Measurements from ENCODE around the gene MTMR2. TPM values are rescaled to one million over a fixed set of nuclear protein-coding genes. Genes with fewer than 3 reads are reported as not detected.

The MTMR2 gene
- total RNA-seq, 8 experiments from 2014 or later: 20.1 to 47.8 (median 38.3) TPM

- ATAC-seq (replicated peaks in 6 of 8): peak in 3 of 8 experiments; percentile 24 to 56 (median 41)
- H3K4me1 ChIP-seq (replicated peaks in 1 of 2): no peaks in the 10 kb centered on the region
- no peak overlapping the region for H3K27ac ChIP-seq
- in situ Hi-C loops (cut with MboI; ENCODE audit: low pct_unique_long_range_greater_than_20kb in 2 of 9, low sequenced_read_pairs in 9 of 9, unreplicated experiment in 9 of 9): no loop called here
- 0 to 100% (median 50%) methylated on average over 1 of the region's 1 CpG; no CpG with 5 or more reads in 2 of the 10 experiments for WGBS, 10 experiments
- H3K4me3 ChIP-seq: no peak overlapping the region
These were observed 9.9 kb downstream of the MTMR2 start for GRCh38 chr11:95913830-95914615.

GRCh38 chr11:95912902-95913560 is 10.9 kb downstream of the MTMR2 start:
- ATAC-seq (replicated peaks in 6 of 8): no peak
- 53 to 100% (median 94%) methylated on average over 1 to 4 of the region's 4 CpGs for WGBS, 10 experiments
- in situ Hi-C loops (cut with MboI; ENCODE audit: low pct_unique_long_range_greater_than_20kb in 2 of 9, low sequenced_read_pairs in 9 of 9, unreplicated experiment in 9 of 9): no loop called here
- Histone ChIP-seq H3K27ac (no peak overlapping the region), H3K4me3 (no peak overlapping the region), H3K4me1 (replicated peaks in 1 of 2) (no peaks in the 10 kb centered on the region)

- no peak for ATAC-seq (replicated peaks in 6 of 8)
- Histone ChIP-seq H3K4me1 (replicated peaks in 1 of 2) (no peaks in the 10 kb centered on the region), H3K27ac (no peak overlapping the region), H3K4me3 (no peak overlapping the region)
- WGBS, 10 experiments: 52 to 100% (median 93%) methylated on average over 1 to 3 of the region's 3 CpGs; no CpG with 5 or more reads in 1 of the 10 experiments
- in situ Hi-C loops (cut with MboI; ENCODE audit: low pct_unique_long_range_greater_than_20kb in 2 of 9, low sequenced_read_pairs in 9 of 9, unreplicated experiment in 9 of 9): no loop called here
These were observed 12.5 kb downstream of the MTMR2 start for GRCh38 chr11:95911369-95911759.

- in situ Hi-C loops (cut with MboI; ENCODE audit: low pct_unique_long_range_greater_than_20kb in 2 of 9, low sequenced_read_pairs in 9 of 9, unreplicated experiment in 9 of 9): no loop called here
- no peak for ATAC-seq (replicated peaks in 6 of 8)
- Histone ChIP-seq H3K27ac (no peak overlapping the region), H3K4me3 (no peak overlapping the region), H3K4me1 (replicated peaks in 1 of 2) (no peaks in the 10 kb centered on the region)
- WGBS, 10 experiments: 72 to 100% (median 93%) methylated on average over 1 to 4 of the region's 4 CpGs
These were observed 13.1 kb downstream of the MTMR2 start for GRCh38 chr11:95910638-95911368.

- Histone ChIP-seq H3K27ac (no peak overlapping the region), H3K4me1 (replicated peaks in 1 of 2) (no peaks in the 10 kb centered on the region), H3K4me3 (no peak overlapping the region)
- in situ Hi-C loops (cut with MboI; ENCODE audit: low pct_unique_long_range_greater_than_20kb in 2 of 9, low sequenced_read_pairs in 9 of 9, unreplicated experiment in 9 of 9): no loop called here
- ATAC-seq (replicated peaks in 6 of 8): no peak
These were observed 15.1 kb downstream of the MTMR2 start for GRCh38 chr11:95908826-95909225.

- H3K27ac ChIP-seq: no peak overlapping the region
- no peak overlapping the region for H3K4me3 ChIP-seq
- no peaks in the 10 kb centered on the region for H3K4me1 ChIP-seq (replicated peaks in 1 of 2)
- WGBS, 10 experiments: 78 to 100% (median 84%) methylated on average over 1 to 5 of the region's 5 CpGs; no CpG with 5 or more reads in 1 of the 10 experiments
- in situ Hi-C loops (cut with MboI; ENCODE audit: low pct_unique_long_range_greater_than_20kb in 2 of 9, low sequenced_read_pairs in 9 of 9, unreplicated experiment in 9 of 9): no loop called here
- no peak for ATAC-seq (replicated peaks in 6 of 8)
These were observed 16.4 kb downstream of the MTMR2 start for GRCh38 chr11:95907476-95907875.

GRCh38 chr11:95904009-95904650 is 19.8 kb downstream of the MTMR2 start:
- no peaks in the 10 kb centered on the region for H3K4me1 ChIP-seq (replicated peaks in 1 of 2)
- H3K4me3 ChIP-seq: no peak overlapping the region
- no peak overlapping the region for H3K27ac ChIP-seq
- in situ Hi-C loops (cut with MboI; ENCODE audit: low pct_unique_long_range_greater_than_20kb in 2 of 9, low sequenced_read_pairs in 9 of 9, unreplicated experiment in 9 of 9): no loop called here
- ATAC-seq (replicated peaks in 6 of 8): no peak
- WGBS, 10 experiments: 83 to 94% (median 89%) methylated on average over 1 to 5 of the region's 5 CpGs; no CpG with 5 or more reads in 2 of the 10 experiments

GRCh38 chr11:95898782-95899181 is 25.1 kb downstream of the MTMR2 start:
- H3K4me1 ChIP-seq (replicated peaks in 1 of 2): no peaks in the 10 kb centered on the region
- 40 to 100% (median 84%) methylated on average over 1 to 2 of the region's 2 CpGs for WGBS, 10 experiments
- no peak for ATAC-seq (replicated peaks in 6 of 8)
- H3K27ac ChIP-seq: no peak overlapping the region
- H3K4me3 ChIP-seq: no peak overlapping the region
- in situ Hi-C loops (cut with MboI; ENCODE audit: low pct_unique_long_range_greater_than_20kb in 2 of 9, low sequenced_read_pairs in 9 of 9, unreplicated experiment in 9 of 9): loop anchor here in 1 of 9 experiments (25.0 kb wide), 1 partner anchor 114 kb away; no protein-coding TSS in a partner anchor

GRCh38 chr11:95897731-95898130 is 26.2 kb downstream of the MTMR2 start:
- peaks cover 0 to under 1% of the 10 kb centered on the region in 2 donors for H3K4me1 ChIP-seq (replicated peaks in 1 of 2)
- WGBS, 10 experiments: 68 to 100% (median 94%) methylated on average over 2 to 7 of the region's 7 CpGs
- H3K27ac ChIP-seq: no peak overlapping the region
- ATAC-seq (replicated peaks in 6 of 8): no peak
- in situ Hi-C loops (cut with MboI; ENCODE audit: low pct_unique_long_range_greater_than_20kb in 2 of 9, low sequenced_read_pairs in 9 of 9, unreplicated experiment in 9 of 9): loop anchor here in 1 of 9 experiments (25.0 kb wide), 1 partner anchor 115 kb away; no protein-coding TSS in a partner anchor
- H3K4me3 ChIP-seq: no peak overlapping the region

- ATAC-seq (replicated peaks in 6 of 8): no peak
- Histone ChIP-seq H3K4me1 (replicated peaks in 1 of 2) (peaks cover 0 to 6% of the 10 kb centered on the region in 2 donors), H3K4me3 (no peak overlapping the region), H3K27ac (no peak overlapping the region)
- in situ Hi-C loops (cut with MboI; ENCODE audit: low pct_unique_long_range_greater_than_20kb in 2 of 9, low sequenced_read_pairs in 9 of 9, unreplicated experiment in 9 of 9): loop anchor here in 1 of 9 experiments (25.0 kb wide), 1 partner anchor 116 kb away; no protein-coding TSS in a partner anchor
These were observed 28.1 kb downstream of the MTMR2 start for GRCh38 chr11:95895815-95896214.

- 60 to 100% (median 88%) methylated on average over 2 to 4 of the region's 4 CpGs for WGBS, 10 experiments
- ATAC-seq (replicated peaks in 6 of 8): peak in 2 of 8 experiments; percentile 37 to 54
These were observed 30.9 kb downstream of the MTMR2 start for GRCh38 chr11:95892892-95893570.

GRCh38 chr11:95892492-95892891 is 31.4 kb downstream of the MTMR2 start:
- no peak overlapping the region for H3K27ac ChIP-seq
- peaks cover 0 to 6% of the 10 kb centered on the region in 2 donors for H3K4me1 ChIP-seq (replicated peaks in 1 of 2)
- WGBS, 10 experiments: 50 to 100% (median 67%) methylated on average over 1 to 2 of the region's 2 CpGs
- H3K4me3 ChIP-seq: no peak overlapping the region
- ATAC-seq (replicated peaks in 6 of 8): peak in 2 of 8 experiments; percentile 51 to 69
- in situ Hi-C loops (cut with MboI; ENCODE audit: low pct_unique_long_range_greater_than_20kb in 2 of 9, low sequenced_read_pairs in 9 of 9, unreplicated experiment in 9 of 9): loop anchor here in 1 of 9 experiments (25.0 kb wide), 1 partner anchor 120 kb away; no protein-coding TSS in a partner anchor

More at GRCh38 chr11:95892892-95893570, 30.9 kb downstream of the MTMR2 start:
- Histone ChIP-seq H3K4me1 (replicated peaks in 1 of 2) (peaks cover 0 to 6% of the 10 kb centered on the region in 2 donors), H3K4me3 (no peak overlapping the region), H3K27ac (no peak overlapping the region)
- in situ Hi-C loops (cut with MboI; ENCODE audit: low pct_unique_long_range_greater_than_20kb in 2 of 9, low sequenced_read_pairs in 9 of 9, unreplicated experiment in 9 of 9): loop anchor here in 1 of 9 experiments (25.0 kb wide), 1 partner anchor 119 kb away; no protein-coding TSS in a partner anchor

Data from motor neuron (in vitro differentiated cells).